H9 (cell line): ENCODE data around the gene ANXA3. TPM values are rescaled to one million over a fixed set of nuclear protein-coding genes. Genes with fewer than 3 reads are reported as not detected.

ENCODE experiments used
- DNase-seq: peaks from one replicate; pipeline ENCODE4 v3.0.0-alpha.2; 2017
- H2AFZ ChIP-seq: one replicate; pipeline ENCODE4 v1.6.1; 2013; ENCODE audit warnings: mild to moderate bottlenecking, low read length, control low read depth, moderate library complexity
- H2AK5ac ChIP-seq: 2 replicates; pipeline ENCODE4 v1.6.1; 2013; ENCODE audit warnings: low read length, control low read depth, mixed read lengths; ENCODE audit not compliant: insufficient read length
- H2BK120ac ChIP-seq: one replicate; pipeline ENCODE4 v1.6.1; 2013; ENCODE audit warnings: low read depth, mild to moderate bottlenecking, low read length, control low read depth, inconsistent platforms; ENCODE audit not compliant: poor library complexity, severe bottlenecking
- H2BK12ac ChIP-seq: 2 replicates; pipeline ENCODE4 v1.6.1; 2013; ENCODE audit warnings: low read length, control low read depth, mixed read lengths, low read depth; ENCODE audit not compliant: insufficient read length
- H2BK15ac ChIP-seq: 2 replicates; pipeline ENCODE4 v1.6.1; 2013; ENCODE audit warnings: low read depth, low read length, control low read depth
- H2BK20ac ChIP-seq: one replicate; pipeline ENCODE4 v1.6.1; 2013; ENCODE audit warnings: low read depth, mild to moderate bottlenecking, low read length, control low read depth, inconsistent platforms; ENCODE audit not compliant: poor library complexity, severe bottlenecking
- H2BK5ac ChIP-seq: 2 replicates; pipeline ENCODE4 v1.6.1; 2013; ENCODE audit warnings: low read length, control low read depth, mixed read lengths; ENCODE audit not compliant: insufficient read length
- H3K14ac ChIP-seq: 2 replicates; pipeline ENCODE4 v1.6.1; 2013; ENCODE audit warnings: low read length, control low read depth; ENCODE audit not compliant: insufficient read depth
- H3K18ac ChIP-seq: 2 replicates; pipeline ENCODE4 v1.6.1; 2013; ENCODE audit warnings: low read depth, mild to moderate bottlenecking, mixed read lengths, low read length, control low read depth; ENCODE audit not compliant: insufficient read length
- H3K23ac ChIP-seq: 2 replicates; pipeline ENCODE4 v1.6.1; 2013; ENCODE audit warnings: low read length, control low read depth, mixed read lengths, low read depth; ENCODE audit not compliant: insufficient read length
- H3K23me2 ChIP-seq: 2 replicates; pipeline ENCODE4 v1.6.1; 2013; ENCODE audit warnings: low read depth, mild to moderate bottlenecking, mixed read lengths, low read length, control low read depth; ENCODE audit not compliant: insufficient read length, poor library complexity, severe bottlenecking
- H3K27ac ChIP-seq: 2 replicates; pipeline ENCODE4 v1.5.1; 2013; ENCODE audit warnings: low read length, control low read depth, mixed read lengths, low read depth; ENCODE audit not compliant: insufficient read length
- H3K27me3 ChIP-seq: 2 replicates; pipeline ENCODE4 v1.6.1; 2013; ENCODE audit warnings: low read length, control low read depth, inconsistent platforms; ENCODE audit not compliant: insufficient read depth
- H3K4ac ChIP-seq: 2 replicates; pipeline ENCODE4 v1.6.1; 2013; ENCODE audit warnings: low read depth, mild to moderate bottlenecking, control low read depth, inconsistent platforms, low read length, moderate library complexity
- H3K4me1 ChIP-seq: 2 replicates; pipeline ENCODE4 v1.6.1; 2013; ENCODE audit warnings: low read length, control low read depth, inconsistent platforms; ENCODE audit not compliant: insufficient read depth
- H3K4me2 ChIP-seq: 2 replicates; pipeline ENCODE4 v1.6.1; 2013; ENCODE audit warnings: low read length, control low read depth, mixed read lengths; ENCODE audit not compliant: insufficient read length, insufficient read depth
- H3K56ac ChIP-seq: 2 replicates; pipeline ENCODE4 v1.6.1; 2013; ENCODE audit warnings: low read depth, mild to moderate bottlenecking, mixed read lengths, low read length, control low read depth; ENCODE audit not compliant: insufficient read length
- H3K79me1 ChIP-seq: 2 replicates; pipeline ENCODE4 v1.6.1; 2013; ENCODE audit warnings: low read depth, mild to moderate bottlenecking, moderate library complexity, low read length, control low read depth, inconsistent platforms; ENCODE audit not compliant: insufficient read depth, poor library complexity, severe bottlenecking
- H3K79me2 ChIP-seq: 2 replicates; pipeline ENCODE4 v1.6.1; 2013; ENCODE audit warnings: low read length, control low read depth, inconsistent platforms; ENCODE audit not compliant: insufficient read depth
- H3K9ac ChIP-seq: 2 replicates; pipeline ENCODE4 v1.6.1; 2013; ENCODE audit warnings: low read length, control low read depth, mixed read lengths; ENCODE audit not compliant: insufficient read length; ENCODE audit errors: extremely low read depth
- H3K9me3 ChIP-seq: one replicate; pipeline ENCODE4 v1.6.1; 2013; ENCODE audit warnings: low read depth, low read length, inconsistent platforms; ENCODE audit not compliant: control insufficient read depth
- H3T11ph ChIP-seq: one replicate; pipeline ENCODE4 v1.6.1; 2013; ENCODE audit warnings: mild to moderate bottlenecking, low read length, control low read depth, inconsistent platforms
- H4K20me1 ChIP-seq: one replicate; pipeline ENCODE4 v1.6.1; 2013; ENCODE audit not compliant: control insufficient read depth, insufficient read length, insufficient read depth
- H4K5ac ChIP-seq: 2 replicates; pipeline ENCODE4 v1.6.1; 2013; ENCODE audit warnings: low read depth, mild to moderate bottlenecking, mixed read lengths, low read length, control low read depth; ENCODE audit not compliant: insufficient read length
- H4K8ac ChIP-seq: replicated peaks from 2 replicates; pipeline ENCODE4 v1.6.1; 2013; ENCODE audit warnings: low read length, control low read depth, mixed read lengths, low read depth; ENCODE audit not compliant: insufficient read length
- H4K91ac ChIP-seq: 2 replicates; pipeline ENCODE4 v1.6.1; 2013; ENCODE audit warnings: low read depth, mild to moderate bottlenecking, moderate library complexity, mixed read lengths, low read length, control low read depth; ENCODE audit not compliant: insufficient read length
- H3K27ac Mint-ChIP-seq, 3 experiments: 2 replicates in 2 of 3; 3 replicates in 1 of 3; pipeline ENCODE4 v1.8.0; 2020 to 2021; ENCODE audit warnings: mixed read lengths in 3 of 3, mild to moderate bottlenecking in 1 of 3, moderate library complexity in 1 of 3
- H3K27me3 Mint-ChIP-seq: 2 replicates; pipeline ENCODE4 v1.8.0; 2021; ENCODE audit warnings: low read depth, mild to moderate bottlenecking, moderate library complexity, mixed read lengths
- H3K36me3 Mint-ChIP-seq, 3 experiments: 2 replicates in 2 of 3; 3 replicates in 1 of 3; pipeline ENCODE4 v1.8.0; 2020 to 2021; ENCODE audit warnings: low read depth in 3 of 3, mixed read lengths in 3 of 3; ENCODE audit not compliant: insufficient read depth in 1 of 3
- H3K4me1 Mint-ChIP-seq, 2 experiments: 2 replicates each; pipeline ENCODE4 v1.8.0; 2020; ENCODE audit warnings: mixed read lengths in 2 of 2
- H3K4me3 Mint-ChIP-seq, 2 experiments: 2 replicates in 1 of 2; 3 replicates in 1 of 2; pipeline ENCODE4 v1.8.0; 2020 to 2021; ENCODE audit warnings: mild to moderate bottlenecking in 2 of 2, mixed read lengths in 2 of 2, moderate library complexity in 1 of 2
- H3K9me3 Mint-ChIP-seq, 2 experiments: 2 replicates in 1 of 2; 3 replicates in 1 of 2; pipeline ENCODE4 v1.8.0; 2020; ENCODE audit warnings: mild to moderate bottlenecking in 2 of 2, mixed read lengths in 2 of 2, moderate library complexity in 1 of 2
- CTCF ChIP-seq: fragments of 200-600 bp; sonication (generic); conservative IDR thresholded peaks from 3 replicates; pipeline ENCODE4 v1.8.0; 2021; ENCODE audit warnings: antibody characterized with exemption, mild to moderate bottlenecking
- WGBS: extraction: QIAGEN DNeasy Blood & Tissue Kit; methylation state at CpG from one replicate; pipeline ENCODE4 v1.1.7; 2013; ENCODE audit warnings: missing lambda C conversion rate, low lambda C conversion rate, mixed read lengths; ENCODE audit not compliant: insufficient read length; ENCODE audit errors: extremely low coverage; 5-methylcytosine and 5-hydroxymethylcytosine counted together
- total RNA-seq: library from RNA; stranded (reverse); gene quantifications from 2 replicates; pipeline ENCODE4 v1.2.1, GENCODE V29; 2021

The ANXA3 gene
- total RNA-seq, 1 experiment from 2014 or later = 20.6 TPM

GRCh38 chr4:78659665-78660064, 108.1 kb downstream of the ANXA3 start:
- Mint-ChIP-seq H3K36me3 (no peaks in the 10 kb centered on the region), H3K27me3 (no peaks in the 10 kb centered on the region; the same call in 1 of the 2 replicates), H3K4me1 (peaks cover 31 to 33% of the 10 kb centered on the region in 2 experiments), H3K4me3 (no peak overlapping the region), H3K9me3 (no peaks in the 10 kb centered on the region), H3K27ac (no peak overlapping the region)
- Histone ChIP-seq H3K4ac (no peak overlapping the region), H3K4me2 (no peak overlapping the region), H3T11ph (no peak overlapping the region), H2BK5ac (no peak overlapping the region), H3K9me3 (no peaks in the 10 kb centered on the region), H2AK5ac (no peak overlapping the region), H3K23me2 (no peaks in the 10 kb centered on the region), H3K14ac (no peak overlapping the region), H2BK120ac (no peak overlapping the region), H3K9ac (no peak overlapping the region), H2BK12ac (no peak overlapping the region), H4K20me1 (no peaks in the 10 kb centered on the region), H3K27me3 (no peaks in the 10 kb centered on the region), H4K5ac (no peak overlapping the region), H3K18ac (no peak overlapping the region), H2AFZ (no peak overlapping the region), H3K4me1 (peaks cover 4% of the 10 kb centered on the region; the same call in 1 of the 2 replicates), H2BK20ac (no peak overlapping the region), H3K23ac (no peak overlapping the region), H4K91ac (no peak overlapping the region), H4K8ac (no peak overlapping the region), H3K79me1 (no peaks in the 10 kb centered on the region), H3K79me2 (no peaks in the 10 kb centered on the region), H3K56ac (no peak overlapping the region), H3K27ac (no peak overlapping the region), H2BK15ac (no peak overlapping the region)
- DNase-seq = no peak
- WGBS = no CpG with 5 or more reads among the region's 1 CpG
- no peak for TF ChIP-seq CTCF

Other genes with a start within 250 kb of the ANXA3 start
- gene BMP2K, start 224.6 kb downstream of the ANXA3 start, total RNA-seq = 26.4 and 28.7 TPM in 2 replicates